Measurements from ENCODE around the gene NAT9. TPM values are rescaled to one million over a fixed set of nuclear protein-coding genes. Genes with fewer than 3 reads are reported as not detected.

The NAT9 gene
- total RNA-seq, 1 donor from 2014 or later = 67.6 TPM

DNA sequence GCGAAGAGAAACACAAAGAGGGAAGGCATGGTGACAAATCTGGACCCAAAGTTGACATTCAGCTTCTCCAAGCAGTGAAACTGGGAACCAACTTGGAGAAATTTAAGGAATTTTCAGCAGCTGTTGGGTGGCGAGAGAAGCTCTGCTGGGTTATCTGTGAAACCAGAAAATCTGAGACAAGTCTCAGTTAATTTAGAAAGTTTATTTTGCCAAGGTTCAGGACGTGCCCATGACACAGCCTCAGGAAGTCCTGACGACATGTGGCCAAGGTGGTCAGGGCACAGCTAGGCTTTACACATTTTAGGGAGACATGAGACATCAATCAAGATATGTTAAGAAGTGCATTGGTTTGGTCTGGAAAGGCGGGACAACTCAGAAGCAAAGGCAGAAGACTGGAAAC, 52.3 kb downstream of the NAT9 start:
- no peak for DNase-seq
- Mint-ChIP-seq H3K4me3 (no peak overlapping the region), H3K4me1 (no peaks in the 10 kb centered on the region), H3K27ac (no peak overlapping the region), H3K36me3 (ENCODE audit: low read depth) (no peaks in the 10 kb centered on the region), H3K27me3 (peaks cover 31% of the 10 kb centered on the region), H3K9me3 (no peaks in the 10 kb centered on the region)
- intact Hi-C loops (cut with micrococcal nuclease) = no loop called here

GRCh38 chr17:74722782-74723181, 53.4 kb downstream of the NAT9 start:
- Mint-ChIP-seq H3K27ac (no peak overlapping the region), H3K4me3 (no peak overlapping the region)
- intact Hi-C loops (cut with micrococcal nuclease) = no loop called here

More at GRCh38 chr17:74722782-74723181, 53.4 kb downstream of the NAT9 start:
- Mint-ChIP-seq H3K4me1 (no peaks in the 10 kb centered on the region), H3K9me3 (no peaks in the 10 kb centered on the region), H3K27me3 (peaks cover 39% of the 10 kb centered on the region), H3K36me3 (ENCODE audit: low read depth) (no peaks in the 10 kb centered on the region)
- no peak for DNase-seq

Other genes with a start within 250 kb of the NAT9 start
- not detected in 2 replicates for gene CD300LB, start 244.9 kb downstream of the NAT9 start, total RNA-seq
- 0.17 and 0.26 TPM in 2 replicates for gene CD300C, start 230.2 kb downstream of the NAT9 start, total RNA-seq
- not detected in 2 replicates for gene CD300H, start 208.8 kb downstream of the NAT9 start, total RNA-seq
- not detected in 2 replicates for gene CD300LD, start 184.1 kb downstream of the NAT9 start, total RNA-seq
- gene CD300E, start 152.6 kb downstream of the NAT9 start, total RNA-seq = not detected in 2 replicates
- gene CD300LF, start 63.4 kb downstream of the NAT9 start, total RNA-seq = not detected in 2 replicates
- gene RAB37, start 39.1 kb downstream of the NAT9 start, total RNA-seq = 5.5 and 7.5 TPM in 2 replicates
- gene NHERF1, start 27.7 kb downstream of the NAT9 start, total RNA-seq = 134 and 138 TPM in 2 replicates
- gene GRIN2C, start 83.5 kb upstream of the NAT9 start, total RNA-seq = 0.05 and 0.19 TPM in 2 replicates
- 18.8 and 20.5 TPM in 2 replicates for gene FDXR, start 96.6 kb upstream of the NAT9 start, total RNA-seq
- not detected in 2 replicates for gene FADS6, start 117.3 kb upstream of the NAT9 start, total RNA-seq
- not detected in 2 replicates for gene USH1G, start 146.9 kb upstream of the NAT9 start, total RNA-seq
- gene OTOP2, start 147.9 kb upstream of the NAT9 start, total RNA-seq = not detected in 2 replicates
- not detected in 2 replicates for gene OTOP3, start 159.6 kb upstream of the NAT9 start, total RNA-seq
- gene HID1, start 196.4 kb upstream of the NAT9 start, total RNA-seq = 0.17 TPM in 1 of 2 replicates, not detected in the other
- gene CDR2L, start 211.3 kb upstream of the NAT9 start, total RNA-seq = 1.4 and 1.8 TPM in 2 replicates
- 73.3 and 74.3 TPM in 2 replicates for gene MRPL58, start 236.3 kb upstream of the NAT9 start, total RNA-seq

All from activated CD4-positive, alpha-beta T cell treated with anti-CD3 and anti-CD28 coated beads, Interleukin-2, amount 10 ng/mL, durations not matched to agents 24 days and 14 days (primary cell).